Cardiac fibroblast (primary cell): ENCODE data around the gene DNAJA4.
A peak's percentile ranks its signal among the peaks of the same experiment; 100 is the strongest.

Experiments
- DNase-seq, 2 donors: peaks; one replicate each; pipeline versions ENCODE4 v3.0.0 to v3.0.0-alpha.2; 2010; ENCODE audit warnings: low read depth in 2 of 2
- H3K4me3 ChIP-seq, 2 donors: replicated peaks in 1 of 2; 1 replicate in 1 of 2; 2 replicates in 1 of 2; pipeline ENCODE4 v1.5.1; 2011; ENCODE audit warnings: low read depth in 2 of 2, low read length in 2 of 2, mild to moderate bottlenecking in 2 of 2, moderate library complexity in 1 of 2
- TF ChIP-seq, protein P1 (sequence below): IDR thresholded peaks from one replicate; pipeline ENCODE4 v1.5.1; 2011; ENCODE audit warnings: low read depth, mild to moderate bottlenecking, low read length, inconsistent platforms

Gene DNAJA4

DNA sequence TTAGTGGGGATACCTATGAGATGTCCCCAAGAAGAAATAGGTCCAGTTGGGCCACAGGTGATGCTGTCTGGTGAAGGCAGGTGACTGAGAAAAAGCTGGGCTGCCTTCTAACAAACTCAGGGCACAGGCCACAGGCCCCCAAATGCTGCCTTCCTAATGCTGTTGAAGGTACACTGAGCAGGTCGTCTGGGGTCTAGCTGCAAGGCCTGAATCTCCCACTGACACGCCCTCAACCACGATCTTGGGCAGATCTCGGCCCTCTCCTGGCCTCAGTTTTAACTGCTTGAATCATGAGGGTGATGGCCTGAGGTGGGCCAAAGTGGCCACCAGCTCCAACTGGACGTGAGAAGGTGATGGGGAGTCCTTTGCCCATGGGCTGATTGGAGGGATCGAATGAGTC lies 27.9 kb upstream of the DNAJA4 start:
- H3K4me3 ChIP-seq: no peak overlapping the region
- TF ChIP-seq, protein P1, sequence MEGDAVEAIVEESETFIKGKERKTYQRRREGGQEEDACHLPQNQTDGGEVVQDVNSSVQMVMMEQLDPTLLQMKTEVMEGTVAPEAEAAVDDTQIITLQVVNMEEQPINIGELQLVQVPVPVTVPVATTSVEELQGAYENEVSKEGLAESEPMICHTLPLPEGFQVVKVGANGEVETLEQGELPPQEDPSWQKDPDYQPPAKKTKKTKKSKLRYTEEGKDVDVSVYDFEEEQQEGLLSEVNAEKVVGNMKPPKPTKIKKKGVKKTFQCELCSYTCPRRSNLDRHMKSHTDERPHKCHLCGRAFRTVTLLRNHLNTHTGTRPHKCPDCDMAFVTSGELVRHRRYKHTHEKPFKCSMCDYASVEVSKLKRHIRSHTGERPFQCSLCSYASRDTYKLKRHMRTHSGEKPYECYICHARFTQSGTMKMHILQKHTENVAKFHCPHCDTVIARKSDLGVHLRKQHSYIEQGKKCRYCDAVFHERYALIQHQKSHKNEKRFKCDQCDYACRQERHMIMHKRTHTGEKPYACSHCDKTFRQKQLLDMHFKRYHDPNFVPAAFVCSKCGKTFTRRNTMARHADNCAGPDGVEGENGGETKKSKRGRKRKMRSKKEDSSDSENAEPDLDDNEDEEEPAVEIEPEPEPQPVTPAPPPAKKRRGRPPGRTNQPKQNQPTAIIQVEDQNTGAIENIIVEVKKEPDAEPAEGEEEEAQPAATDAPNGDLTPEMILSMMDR: no peak
- no peak for DNase-seq

DNA sequence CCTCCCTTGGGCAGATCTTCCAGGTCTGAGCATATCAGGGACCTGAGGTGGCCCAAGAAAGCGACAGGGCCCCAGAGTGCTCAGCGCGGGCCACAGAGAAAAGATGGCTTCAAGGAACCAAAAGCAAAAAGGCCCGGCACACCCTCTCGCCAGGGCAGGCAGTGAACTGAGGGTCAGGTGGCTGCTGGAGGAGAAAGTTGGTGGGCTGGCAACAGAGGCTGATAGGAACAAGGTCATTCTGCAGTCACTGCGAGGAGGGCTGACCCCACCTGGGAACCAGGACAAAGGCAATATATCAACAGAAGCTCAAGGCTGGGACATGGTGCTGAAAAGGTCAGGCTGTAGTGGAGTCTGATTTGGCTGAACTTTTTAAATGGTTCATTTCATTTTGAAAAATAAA lies 27.2 kb upstream of the DNAJA4 start:
- TF ChIP-seq, protein P1: no peak
- DNase-seq: no peak

DNA sequence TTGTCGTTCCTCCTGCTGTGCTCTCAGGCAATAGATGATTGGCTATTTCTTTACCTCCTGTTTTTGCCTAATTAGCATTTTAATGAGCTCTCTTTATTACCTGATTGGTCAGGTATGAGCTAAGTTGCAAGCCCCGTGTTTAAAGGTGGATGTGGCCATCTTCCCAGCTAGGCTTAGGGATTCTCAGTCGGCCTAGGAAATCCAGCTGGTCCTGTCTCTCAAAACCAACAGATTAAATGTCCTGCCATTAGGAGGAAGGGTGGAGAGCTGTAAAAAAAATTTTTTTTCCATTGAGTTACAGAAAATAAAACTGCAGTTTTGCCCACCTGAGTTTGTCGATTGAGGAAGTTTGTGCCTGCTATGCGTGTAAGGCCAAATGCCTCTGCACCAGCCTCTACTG lies 24.6 kb upstream of the DNAJA4 start:
- TF ChIP-seq, protein P1: no peak
- H3K4me3 ChIP-seq: no peak overlapping the region
- no peak for DNase-seq

More for the DNA sequence above, 27.2 kb upstream of the DNAJA4 start:
- H3K4me3 ChIP-seq: no peak overlapping the region

DNA sequence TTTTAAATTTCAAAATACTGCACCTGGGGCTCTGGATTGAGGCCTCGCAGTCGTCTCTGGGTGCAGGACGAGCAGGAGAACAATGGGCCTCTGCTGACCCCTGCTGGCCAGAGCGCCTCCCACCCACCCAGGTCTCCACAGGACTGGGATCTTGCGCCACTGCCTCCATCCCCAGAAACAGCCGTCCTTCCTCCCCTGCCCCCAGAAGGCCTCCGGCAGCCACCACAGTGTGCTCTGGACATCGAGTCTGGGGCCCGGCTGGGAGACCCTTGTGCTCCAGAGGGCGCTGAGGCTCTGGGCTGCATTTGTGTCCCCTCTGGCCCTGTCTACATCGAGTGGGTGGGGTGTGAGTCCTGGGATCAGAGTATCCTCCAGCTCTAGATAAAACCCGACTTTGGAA lies 23.3 kb upstream of the DNAJA4 start:
- H3K4me3 ChIP-seq: no peak overlapping the region
- TF ChIP-seq, protein P1: peak; percentile 91
- DNase-seq: peak; percentile 77 to 81

DNA sequence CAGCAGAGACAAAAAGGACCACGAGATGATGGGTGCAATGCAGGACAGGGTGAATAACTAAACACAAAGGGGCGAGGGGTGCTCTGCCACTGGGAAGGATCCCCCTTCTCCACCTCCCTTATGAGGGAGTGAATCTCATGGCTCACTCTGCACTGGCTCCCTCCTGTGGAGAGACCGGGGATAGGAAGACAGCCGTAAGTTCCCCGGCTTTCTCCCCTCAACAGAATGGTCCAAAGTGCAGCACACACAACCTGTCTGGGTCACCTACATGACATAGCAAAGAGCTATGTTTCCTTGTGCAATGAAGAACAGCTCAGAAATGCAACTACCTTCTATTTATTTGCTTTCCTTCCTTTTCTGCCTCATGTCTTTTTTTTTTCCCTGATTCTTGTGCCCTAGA lies 22.2 kb upstream of the DNAJA4 start:
- H3K4me3 ChIP-seq: no peak overlapping the region
- peak in 1 of 2 donors; percentile 32 for DNase-seq
- TF ChIP-seq, protein P1: peak; percentile 56

DNA sequence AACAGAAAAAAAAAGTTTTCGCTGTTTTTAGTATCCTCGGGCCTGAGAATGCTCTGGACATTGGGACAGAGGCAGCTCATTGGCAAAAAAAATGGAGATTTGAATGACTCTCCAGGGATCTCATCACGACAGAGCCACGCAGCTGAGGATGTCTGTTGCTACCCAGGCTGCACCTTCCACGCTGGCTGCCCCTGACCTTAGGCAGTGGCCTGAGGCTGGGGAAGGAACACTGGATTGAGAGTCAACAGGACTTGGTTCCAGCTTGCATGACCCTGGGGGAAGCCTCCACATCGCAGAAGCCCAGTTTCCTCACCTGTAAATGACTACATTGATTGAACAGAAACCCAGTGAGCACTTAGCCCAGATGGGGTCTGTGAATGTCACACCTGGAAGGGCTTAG lies 21.3 kb upstream of the DNAJA4 start:
- TF ChIP-seq, protein P1: no peak
- DNase-seq: no peak
- H3K4me3 ChIP-seq: no peak overlapping the region

DNA sequence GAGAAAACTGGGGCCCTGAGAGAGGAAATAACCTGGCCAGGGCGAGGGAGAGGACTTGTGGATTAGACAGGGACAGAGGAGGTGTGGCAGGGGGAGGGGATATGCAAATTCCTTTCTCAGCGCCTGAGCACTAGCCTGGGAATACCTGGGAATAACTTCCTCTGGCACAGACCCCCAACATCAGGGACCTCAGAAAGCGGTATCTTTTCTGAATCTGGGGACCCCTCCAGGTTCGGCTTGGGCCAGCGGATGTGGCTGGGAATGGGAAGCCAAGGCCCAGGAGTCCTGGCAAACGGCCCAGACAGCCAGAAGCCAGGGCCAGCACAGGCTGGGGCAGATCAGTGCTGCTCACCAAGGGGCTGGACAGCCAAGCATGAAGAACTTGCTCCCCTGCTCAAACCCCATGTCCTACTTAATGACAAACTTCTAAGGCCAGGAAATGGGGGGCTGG lies 20.8 kb upstream of the DNAJA4 start:
- TF ChIP-seq, protein P1: no peak
- peak; percentile 22 to 68 for DNase-seq
- H3K4me3 ChIP-seq: no peak overlapping the region
